Measurements from ENCODE around the gene SLC35D2. TPM values are rescaled to one million over a fixed set of nuclear protein-coding genes. Genes with fewer than 3 reads are reported as not detected.

The SLC35D2 gene
- total RNA-seq, 1 experiment from 2014 or later: 32.5 TPM

DNA sequence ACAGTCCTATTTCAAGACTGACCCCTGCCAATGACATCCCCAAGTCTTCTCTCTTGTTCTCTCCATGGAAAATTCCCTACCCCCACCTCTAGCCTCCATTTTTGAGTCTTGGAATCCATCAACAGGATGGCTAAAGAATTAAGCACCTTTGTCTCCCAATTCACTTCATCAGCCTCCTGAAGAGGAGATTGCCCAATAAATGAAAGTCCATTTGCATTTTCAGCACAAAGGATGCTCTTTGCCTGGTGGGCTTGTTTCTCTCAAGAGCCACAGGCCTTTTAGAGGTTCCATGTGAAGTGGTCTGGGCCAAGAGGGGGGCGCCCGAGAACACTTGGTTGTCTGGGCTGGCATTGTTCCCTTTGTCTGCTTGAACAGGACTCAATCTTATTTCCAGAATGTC is 94.1 kb downstream of the SLC35D2 start:
- Histone ChIP-seq H3K4me3 (replicated peaks in 1 of 2; ENCODE audit: low read depth in 1 of 2, low read length in 2 of 2) (no peak overlapping the region), H3K4me2 (ENCODE audit: low read length) (no peak overlapping the region), H3K36me3 (ENCODE audit: control insufficient read depth in 1 of 2, insufficient read depth in 2 of 2, low read length in 2 of 2) (no peaks in the 10 kb centered on the region), H3K27ac (ENCODE audit: low read depth, low read length) (no peak overlapping the region), H3K9me3 (ENCODE audit: control insufficient read depth in 1 of 2, insufficient read depth in 1 of 2, low read depth in 1 of 2, low read length in 2 of 2) (no peaks in the 10 kb centered on the region), H3K27me3 (ENCODE audit: insufficient read depth, low read length) (no peaks in the 10 kb centered on the region), H4K20me1 (ENCODE audit: insufficient read depth) (no peaks in the 10 kb centered on the region), H3K9ac (ENCODE audit: low read length) (no peak overlapping the region), H2AFZ (ENCODE audit: low read depth, low read length, poor library complexity, severe bottlenecking) (no peak overlapping the region), H3K4me1 (ENCODE audit: control insufficient read depth in 1 of 2, insufficient read depth in 2 of 2, low read length in 2 of 2) (peaks cover 8 to 12% of the 10 kb centered on the region in 2 experiments; a peak in 3 of 4 replicates), H3K9me2 (ENCODE audit: insufficient read depth) (no peaks in the 10 kb centered on the region), H3K79me2 (ENCODE audit: insufficient read depth, low read length) (no peaks in the 10 kb centered on the region)
- TF ChIP-seq POLR2A (IDR thresholded peaks at IDR 0.05; ENCODE audit: borderline replicate concordance, extremely low read depth, insufficient read depth, insufficient read length): no peak
- no peak for TF ChIP-seq JUND (IDR thresholded peaks at IDR 0.05)
- TF ChIP-seq, protein P1, sequence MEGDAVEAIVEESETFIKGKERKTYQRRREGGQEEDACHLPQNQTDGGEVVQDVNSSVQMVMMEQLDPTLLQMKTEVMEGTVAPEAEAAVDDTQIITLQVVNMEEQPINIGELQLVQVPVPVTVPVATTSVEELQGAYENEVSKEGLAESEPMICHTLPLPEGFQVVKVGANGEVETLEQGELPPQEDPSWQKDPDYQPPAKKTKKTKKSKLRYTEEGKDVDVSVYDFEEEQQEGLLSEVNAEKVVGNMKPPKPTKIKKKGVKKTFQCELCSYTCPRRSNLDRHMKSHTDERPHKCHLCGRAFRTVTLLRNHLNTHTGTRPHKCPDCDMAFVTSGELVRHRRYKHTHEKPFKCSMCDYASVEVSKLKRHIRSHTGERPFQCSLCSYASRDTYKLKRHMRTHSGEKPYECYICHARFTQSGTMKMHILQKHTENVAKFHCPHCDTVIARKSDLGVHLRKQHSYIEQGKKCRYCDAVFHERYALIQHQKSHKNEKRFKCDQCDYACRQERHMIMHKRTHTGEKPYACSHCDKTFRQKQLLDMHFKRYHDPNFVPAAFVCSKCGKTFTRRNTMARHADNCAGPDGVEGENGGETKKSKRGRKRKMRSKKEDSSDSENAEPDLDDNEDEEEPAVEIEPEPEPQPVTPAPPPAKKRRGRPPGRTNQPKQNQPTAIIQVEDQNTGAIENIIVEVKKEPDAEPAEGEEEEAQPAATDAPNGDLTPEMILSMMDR (IDR thresholded peaks at IDR 0.05 in 2 of 3, conservative IDR thresholded peaks at IDR 0.05 in 1 of 3; ENCODE audit: borderline replicate concordance in 1 of 3, insufficient read depth in 1 of 3, low read depth in 2 of 3, low read length in 2 of 3): no peak
- TF ChIP-seq CBX3 (IDR thresholded peaks at IDR 0.05; ENCODE audit: low read depth): no peak
- TF ChIP-seq, protein P2, sequence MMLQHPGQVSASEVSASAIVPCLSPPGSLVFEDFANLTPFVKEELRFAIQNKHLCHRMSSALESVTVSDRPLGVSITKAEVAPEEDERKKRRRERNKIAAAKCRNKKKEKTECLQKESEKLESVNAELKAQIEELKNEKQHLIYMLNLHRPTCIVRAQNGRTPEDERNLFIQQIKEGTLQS (IDR thresholded peaks at IDR 0.05): no peak
- TF ChIP-seq YY1 (IDR thresholded peaks at IDR 0.05; ENCODE audit: extremely low read depth, insufficient replicate concordance, low read depth, low read length): no peak
- no TSS peak for BruUV-seq (replicated peaks)
- DNase-seq (ENCODE audit: low read depth, low spot score) (no peak), ATAC-seq (no peak)
- RAD21 ChIA-PET (ENCODE audit: low non-redundant PET in 1 of 2, low total read pairs in 2 of 2, uncharacterized antibody in 2 of 2, unreplicated experiment in 2 of 2): no interaction called here
- POLR2A ChIA-PET: no interaction called here
- CTCF ChIA-PET: no interaction called here
- intact Hi-C loops (cut with micrococcal nuclease): no loop called here

DNA sequence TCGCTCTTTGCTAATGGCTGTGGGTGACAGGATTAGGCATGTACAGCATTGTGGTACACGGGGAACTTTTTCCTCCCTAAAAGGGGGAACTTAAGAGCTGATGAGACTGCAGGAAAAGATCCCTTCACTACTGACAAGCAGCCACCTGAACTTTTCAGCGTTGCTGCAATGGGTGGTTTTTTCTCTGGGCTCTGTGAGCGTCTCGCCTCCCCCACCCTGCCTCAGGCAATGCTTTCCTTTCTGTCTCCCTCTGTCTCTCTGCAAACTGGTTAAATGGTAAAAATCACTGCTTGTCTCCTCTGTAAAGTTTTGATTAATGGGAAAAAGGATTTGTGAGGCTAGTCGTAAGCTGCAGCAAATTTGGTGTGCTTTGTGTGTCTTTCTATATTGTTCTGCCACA is 101.9 kb downstream of the SLC35D2 start:
- Histone ChIP-seq H3K36me3 (ENCODE audit: control insufficient read depth in 1 of 2, insufficient read depth in 2 of 2, low read length in 2 of 2) (no peaks in the 10 kb centered on the region; a peak in 1 of 4 replicates), H3K9me3 (ENCODE audit: control insufficient read depth in 1 of 2, insufficient read depth in 1 of 2, low read depth in 1 of 2, low read length in 2 of 2) (no peaks in the 10 kb centered on the region), H3K9me2 (ENCODE audit: insufficient read depth) (no peaks in the 10 kb centered on the region), H3K9ac (ENCODE audit: low read length) (no peak overlapping the region), H2AFZ (ENCODE audit: low read depth, low read length, poor library complexity, severe bottlenecking) (no peak overlapping the region), H3K79me2 (ENCODE audit: insufficient read depth, low read length) (no peaks in the 10 kb centered on the region), H3K4me3 (replicated peaks in 1 of 2; ENCODE audit: low read depth in 1 of 2, low read length in 2 of 2) (no peak overlapping the region), H4K20me1 (ENCODE audit: insufficient read depth) (no peaks in the 10 kb centered on the region), H3K27ac (ENCODE audit: low read depth, low read length) (no peak overlapping the region), H3K27me3 (ENCODE audit: insufficient read depth, low read length) (no peaks in the 10 kb centered on the region), H3K4me2 (ENCODE audit: low read length) (no peak overlapping the region), H3K4me1 (ENCODE audit: control insufficient read depth in 1 of 2, insufficient read depth in 2 of 2, low read length in 2 of 2) (peaks cover 0 to 3% of the 10 kb centered on the region in 2 experiments; a peak in 1 of 4 replicates)
- no TSS peak for BruUV-seq (replicated peaks)
- ATAC-seq (no peak), DNase-seq (ENCODE audit: low read depth, low spot score) (no peak)
- CTCF ChIA-PET: no interaction called here
- intact Hi-C loops (cut with micrococcal nuclease): no loop called here
- TF ChIP-seq ZFX (IDR thresholded peaks at IDR 0.05) (no peak), EZH2phosphoT487 (IDR thresholded peaks at IDR 0.05; ENCODE audit: borderline replicate concordance) (no peak), EGR1 (IDR thresholded peaks at IDR 0.05; ENCODE audit: low read depth) (no peak), ZNF274 (IDR thresholded peaks at IDR 0.05; ENCODE audit: low read depth, low read length) (no peak), POLR2A (IDR thresholded peaks at IDR 0.05; ENCODE audit: borderline replicate concordance, extremely low read depth, insufficient read depth, insufficient read length) (no peak), TCF7L2 (IDR thresholded peaks at IDR 0.05; ENCODE audit: borderline replicate concordance, extremely low read depth, insufficient read depth, insufficient read length) (no peak), RAD21 (IDR thresholded peaks at IDR 0.05; ENCODE audit: low read depth) (no peak), JUND (IDR thresholded peaks at IDR 0.05) (no peak), SP1 (IDR thresholded peaks at IDR 0.05; ENCODE audit: low read depth) (no peak), YY1 (IDR thresholded peaks at IDR 0.05; ENCODE audit: extremely low read depth, insufficient replicate concordance, low read depth, low read length) (no peak), SIN3A (IDR thresholded peaks at IDR 0.05; ENCODE audit: low read depth) (no peak), ELF1 (IDR thresholded peaks at IDR 0.05; ENCODE audit: borderline replicate concordance, low read depth) (no peak)
- TF ChIP-seq, protein P3, sequence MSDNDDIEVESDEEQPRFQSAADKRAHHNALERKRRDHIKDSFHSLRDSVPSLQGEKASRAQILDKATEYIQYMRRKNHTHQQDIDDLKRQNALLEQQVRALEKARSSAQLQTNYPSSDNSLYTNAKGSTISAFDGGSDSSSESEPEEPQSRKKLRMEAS (IDR thresholded peaks at IDR 0.05): no peak
- TF ChIP-seq, protein P2 (IDR thresholded peaks at IDR 0.05): no peak
- TF ChIP-seq, protein P4, sequence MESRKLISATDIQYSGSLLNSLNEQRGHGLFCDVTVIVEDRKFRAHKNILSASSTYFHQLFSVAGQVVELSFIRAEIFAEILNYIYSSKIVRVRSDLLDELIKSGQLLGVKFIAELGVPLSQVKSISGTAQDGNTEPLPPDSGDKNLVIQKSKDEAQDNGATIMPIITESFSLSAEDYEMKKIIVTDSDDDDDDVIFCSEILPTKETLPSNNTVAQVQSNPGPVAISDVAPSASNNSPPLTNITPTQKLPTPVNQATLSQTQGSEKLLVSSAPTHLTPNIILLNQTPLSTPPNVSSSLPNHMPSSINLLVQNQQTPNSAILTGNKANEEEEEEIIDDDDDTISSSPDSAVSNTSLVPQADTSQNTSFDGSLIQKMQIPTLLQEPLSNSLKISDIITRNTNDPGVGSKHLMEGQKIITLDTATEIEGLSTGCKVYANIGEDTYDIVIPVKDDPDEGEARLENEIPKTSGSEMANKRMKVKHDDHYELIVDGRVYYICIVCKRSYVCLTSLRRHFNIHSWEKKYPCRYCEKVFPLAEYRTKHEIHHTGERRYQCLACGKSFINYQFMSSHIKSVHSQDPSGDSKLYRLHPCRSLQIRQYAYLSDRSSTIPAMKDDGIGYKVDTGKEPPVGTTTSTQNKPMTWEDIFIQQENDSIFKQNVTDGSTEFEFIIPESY (IDR thresholded peaks at IDR 0.05; ENCODE audit: extremely low read depth, insufficient replicate concordance, low read length): no peak
- RAD21 ChIA-PET (ENCODE audit: low non-redundant PET in 1 of 2, low total read pairs in 2 of 2, uncharacterized antibody in 2 of 2, unreplicated experiment in 2 of 2): no interaction called here
- POLR2A ChIA-PET: no interaction called here
